ENCODE measurements around the gene ADCY2. TPM values are rescaled to one million over a fixed set of nuclear protein-coding genes. Genes with fewer than 3 reads are reported as not detected.

Gene ADCY2
- total RNA-seq, 1 donor from 2014 or later: 0.95 TPM

DNA sequence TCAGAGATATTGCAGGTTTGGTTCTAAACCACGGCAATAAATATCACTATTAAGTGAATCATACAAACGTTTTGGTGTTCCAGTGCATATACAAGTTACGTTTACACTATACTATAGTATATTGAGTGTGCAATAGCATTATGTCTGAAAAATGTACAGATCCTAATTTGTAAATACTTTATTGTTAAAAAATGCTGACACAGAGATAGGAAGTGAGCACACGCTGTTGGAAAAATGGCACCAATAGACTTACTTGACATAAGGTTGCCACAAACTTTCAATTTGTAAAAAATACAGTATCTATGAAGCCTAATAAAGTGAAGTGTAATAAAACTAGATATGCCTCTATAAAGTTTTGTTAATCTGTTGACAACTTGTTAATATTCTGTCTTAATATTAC is 439.0 kb downstream of the ADCY2 start:
- H3K4me3 Mint-ChIP-seq (ENCODE audit: unreplicated experiment): no peak overlapping the region
- no peaks in the 10 kb centered on the region for H3K4me1 Mint-ChIP-seq (ENCODE audit: low read depth)
- H3K27ac Mint-ChIP-seq (ENCODE audit: unreplicated experiment): no peak overlapping the region
- H3K9me3 Mint-ChIP-seq (ENCODE audit: low read depth): no peaks in the 10 kb centered on the region
- peaks cover 7% of the 10 kb centered on the region for H3K27me3 Mint-ChIP-seq (ENCODE audit: low read depth)
- TF ChIP-seq, protein P1, sequence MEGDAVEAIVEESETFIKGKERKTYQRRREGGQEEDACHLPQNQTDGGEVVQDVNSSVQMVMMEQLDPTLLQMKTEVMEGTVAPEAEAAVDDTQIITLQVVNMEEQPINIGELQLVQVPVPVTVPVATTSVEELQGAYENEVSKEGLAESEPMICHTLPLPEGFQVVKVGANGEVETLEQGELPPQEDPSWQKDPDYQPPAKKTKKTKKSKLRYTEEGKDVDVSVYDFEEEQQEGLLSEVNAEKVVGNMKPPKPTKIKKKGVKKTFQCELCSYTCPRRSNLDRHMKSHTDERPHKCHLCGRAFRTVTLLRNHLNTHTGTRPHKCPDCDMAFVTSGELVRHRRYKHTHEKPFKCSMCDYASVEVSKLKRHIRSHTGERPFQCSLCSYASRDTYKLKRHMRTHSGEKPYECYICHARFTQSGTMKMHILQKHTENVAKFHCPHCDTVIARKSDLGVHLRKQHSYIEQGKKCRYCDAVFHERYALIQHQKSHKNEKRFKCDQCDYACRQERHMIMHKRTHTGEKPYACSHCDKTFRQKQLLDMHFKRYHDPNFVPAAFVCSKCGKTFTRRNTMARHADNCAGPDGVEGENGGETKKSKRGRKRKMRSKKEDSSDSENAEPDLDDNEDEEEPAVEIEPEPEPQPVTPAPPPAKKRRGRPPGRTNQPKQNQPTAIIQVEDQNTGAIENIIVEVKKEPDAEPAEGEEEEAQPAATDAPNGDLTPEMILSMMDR (IDR thresholded peaks at IDR 0.05): no peak
- H3K36me3 Mint-ChIP-seq (ENCODE audit: low read depth): no peaks in the 10 kb centered on the region
- no peak for DNase-seq (ENCODE audit: low spot score)

DNA sequence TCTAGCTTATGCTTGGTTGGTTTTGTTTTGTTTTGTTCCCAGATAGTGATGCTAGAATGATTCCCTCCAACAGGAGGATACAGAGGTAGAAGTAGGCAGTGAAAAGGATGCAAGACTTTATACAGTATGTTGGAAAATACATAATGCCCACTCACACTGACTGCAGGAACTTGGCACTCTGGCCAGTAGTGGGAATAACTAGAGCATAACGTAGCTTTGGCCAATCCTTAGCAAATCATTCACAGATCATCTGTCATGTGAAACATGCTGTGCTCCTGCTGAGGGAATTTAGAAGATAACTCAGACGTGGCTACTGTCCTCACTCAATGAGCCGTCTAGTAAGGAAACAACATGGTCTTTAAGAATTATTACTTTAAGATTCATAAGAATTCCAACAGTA is 441.5 kb downstream of the ADCY2 start:
- H3K27ac Mint-ChIP-seq (ENCODE audit: unreplicated experiment): no peak overlapping the region

DNA sequence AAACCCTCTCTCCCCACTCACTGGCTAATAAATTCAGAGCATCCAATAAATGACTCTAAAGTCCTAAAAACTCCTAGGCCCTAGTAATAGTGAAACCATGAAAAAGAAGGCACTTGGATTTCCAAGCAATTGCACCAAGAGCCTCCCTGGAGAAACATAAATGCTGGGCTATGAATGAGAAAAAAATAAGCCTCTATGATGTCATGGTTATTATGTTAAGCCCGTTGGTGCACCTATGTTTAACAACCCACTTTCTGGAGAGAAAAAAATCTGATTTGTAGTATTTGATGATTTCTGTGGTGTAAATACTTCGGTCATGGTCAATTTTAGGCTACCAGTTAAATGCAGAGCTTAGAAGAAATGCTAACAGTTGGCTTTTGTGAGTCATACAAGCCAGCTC is 446.6 kb downstream of the ADCY2 start:
- Mint-ChIP-seq H3K4me3 (ENCODE audit: unreplicated experiment) (no peak overlapping the region), H3K4me1 (ENCODE audit: low read depth) (no peaks in the 10 kb centered on the region), H3K36me3 (ENCODE audit: low read depth) (no peaks in the 10 kb centered on the region), H3K9me3 (ENCODE audit: low read depth) (peaks cover 3% of the 10 kb centered on the region), H3K27me3 (ENCODE audit: low read depth) (peaks cover 26% of the 10 kb centered on the region), H3K27ac (ENCODE audit: unreplicated experiment) (no peak overlapping the region)
- DNase-seq (ENCODE audit: low spot score): no peak
- TF ChIP-seq, protein P1 (IDR thresholded peaks at IDR 0.05): no peak

More for the DNA sequence above, 441.5 kb downstream of the ADCY2 start:
- DNase-seq (ENCODE audit: low spot score): no peak
- Mint-ChIP-seq H3K9me3 (ENCODE audit: low read depth) (peaks cover 3% of the 10 kb centered on the region), H3K36me3 (ENCODE audit: low read depth) (no peaks in the 10 kb centered on the region), H3K4me1 (ENCODE audit: low read depth) (no peaks in the 10 kb centered on the region), H3K27me3 (ENCODE audit: low read depth) (peaks cover 6% of the 10 kb centered on the region), H3K4me3 (ENCODE audit: unreplicated experiment) (no peak overlapping the region)
- TF ChIP-seq, protein P1 (IDR thresholded peaks at IDR 0.05): no peak

DNA sequence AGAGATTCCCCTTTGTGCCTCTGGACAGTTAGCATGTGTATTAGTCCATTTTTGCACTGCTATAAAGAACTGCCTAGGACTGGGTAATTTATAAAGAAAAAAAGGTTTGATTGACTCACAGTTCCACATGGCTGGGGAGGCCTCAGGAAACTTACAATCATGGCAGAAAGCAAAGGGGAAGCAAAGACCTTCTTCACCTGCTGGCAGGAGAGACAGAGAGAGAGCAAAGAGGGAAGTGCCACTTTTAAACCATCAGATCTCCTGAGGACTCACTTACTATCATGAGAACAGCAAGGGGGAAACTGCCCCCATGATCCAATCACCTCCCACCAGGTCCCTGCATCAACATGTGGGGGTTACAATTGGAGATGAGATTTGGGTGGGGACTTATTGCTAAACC is 449.0 kb downstream of the ADCY2 start:
- DNase-seq (ENCODE audit: low spot score): no peak
- Mint-ChIP-seq H3K4me1 (ENCODE audit: low read depth) (peaks cover 2% of the 10 kb centered on the region), H3K27me3 (ENCODE audit: low read depth) (peaks cover 32% of the 10 kb centered on the region), H3K4me3 (ENCODE audit: unreplicated experiment) (no peak overlapping the region), H3K36me3 (ENCODE audit: low read depth) (no peaks in the 10 kb centered on the region), H3K27ac (ENCODE audit: unreplicated experiment) (no peak overlapping the region), H3K9me3 (ENCODE audit: low read depth) (peaks cover 3% of the 10 kb centered on the region)
- TF ChIP-seq, protein P1 (IDR thresholded peaks at IDR 0.05): no peak

DNA sequence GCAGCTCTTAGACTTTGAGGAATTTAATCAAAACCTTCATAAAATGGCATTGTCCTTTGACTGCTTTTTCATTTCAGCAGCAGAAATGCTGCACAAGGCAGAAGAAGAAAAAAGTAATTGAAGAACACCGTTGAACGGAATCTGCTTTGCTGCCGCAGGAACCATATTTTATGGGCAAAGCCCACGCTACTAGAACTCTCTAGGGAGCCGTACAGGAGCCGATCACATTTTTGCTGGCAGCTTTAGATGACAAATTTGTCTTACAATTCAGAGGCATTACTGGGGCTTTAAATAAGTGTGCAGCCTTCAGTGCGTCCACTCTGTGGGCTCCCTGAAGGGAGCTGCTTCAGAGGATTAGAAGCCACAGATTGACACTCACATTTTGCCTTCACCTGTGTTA is 449.6 kb downstream of the ADCY2 start:
- Mint-ChIP-seq H3K36me3 (ENCODE audit: low read depth) (no peaks in the 10 kb centered on the region), H3K9me3 (ENCODE audit: low read depth) (peaks cover 3% of the 10 kb centered on the region), H3K4me1 (ENCODE audit: low read depth) (peaks cover 4% of the 10 kb centered on the region), H3K4me3 (ENCODE audit: unreplicated experiment) (no peak overlapping the region), H3K27me3 (ENCODE audit: low read depth) (peaks cover 32% of the 10 kb centered on the region), H3K27ac (ENCODE audit: unreplicated experiment) (no peak overlapping the region)
- TF ChIP-seq, protein P1 (IDR thresholded peaks at IDR 0.05): no peak
- no peak for DNase-seq (ENCODE audit: low spot score)

Data from chondrocyte (in vitro differentiated cells).